HepG2 (cell line): ENCODE results near the gene CCL4. TPM values are rescaled to one million over a fixed set of nuclear protein-coding genes. Genes with fewer than 3 reads are reported as not detected.

Experiments
- ATAC-seq: fragments of 200-7000 bp; cut with Tn5 transposase; 3 replicates; pipeline ENCODE4 v1.9.1; 2020; ENCODE audit warnings: mild to moderate bottlenecking, moderate library complexity
- BruUV-seq: library from RNA; stranded (reverse); fragments of 400-500 nt; replicated peaks from 2 replicates; lab custom pipeline; 2021; lab: Mats Ljungman, UMichigan
- CTCF ChIA-PET: fragments of 300-600 bp; formaldehyde crosslinking; extraction: SDS; loops from one replicate; lab custom pipeline; 2021; ENCODE audit warnings: low total read pairs, inconsistent platforms, low intra/inter-chr PET ratio; lab: Yijun Ruan, JAX
- POLR2A ChIA-PET: fragments of 350-600 bp; sonication (Branson Sonifier 250); formaldehyde crosslinking; loops from one replicate; lab custom pipeline; 2020; ENCODE audit warnings: antibody characterized with exemption, inconsistent platforms; lab: Yijun Ruan, JAX
- DNase-seq: peaks from one replicate; pipeline ENCODE4 v3.0.0-alpha.2; 2015; ENCODE audit warnings: low spot score
- FAIRE-seq: peaks from 3 replicates; lab custom pipeline; 2011; peaks lifted over from hg19 to GRCh38; lab: Jason Lieb, UNC
- H2AFZ ChIP-seq: one replicate; pipeline ENCODE4 v1.6.1; 2011; ENCODE audit warnings: low read length, inconsistent platforms
- H3K27ac ChIP-seq: fragments of 300-600 bp; 3 replicates; pipeline ENCODE4 v1.8.0; 2011; ENCODE audit warnings: mixed run types, mild to moderate bottlenecking, mixed read lengths, low read length, inconsistent platforms; ENCODE audit not compliant: insufficient read depth; ENCODE audit errors: extremely low read length
- H3K27me3 ChIP-seq, 2 experiments: fragments of 200-600 bp in 1 of 2; 2 replicates in 1 of 2; 3 replicates in 1 of 2; pipeline versions ENCODE4 v1.6.0 to v1.8.0; 2011; ENCODE audit warnings: low read length in 2 of 2, mild to moderate bottlenecking in 2 of 2, moderate library complexity in 2 of 2, inconsistent platforms in 1 of 2; ENCODE audit not compliant: insufficient read depth in 2 of 2, control insufficient read depth in 1 of 2
- H3K36me3 ChIP-seq, 2 experiments: fragments of 200-600 bp in 1 of 2; replicated peaks in 1 of 2; 2 replicates in 1 of 2; 3 replicates in 1 of 2; pipeline versions ENCODE4 v1.5.1 to v1.8.0; 2011; ENCODE audit warnings: low read length in 2 of 2, inconsistent platforms in 1 of 2; ENCODE audit not compliant: insufficient read depth in 2 of 2, control insufficient read depth in 1 of 2
- H3K4me1 ChIP-seq: 2 replicates; pipeline ENCODE4 v1.5.1; 2012; ENCODE audit warnings: low read length, inconsistent platforms; ENCODE audit not compliant: insufficient read depth
- H3K4me2 ChIP-seq: 2 replicates; pipeline ENCODE4 v1.6.0; 2011; ENCODE audit warnings: low read depth, low read length, inconsistent platforms
- H3K4me3 ChIP-seq, 3 experiments: fragments of 200-600 bp in 1 of 3; sonication (generic), shearing (Covaris generic) in 1 of 3; replicated peaks in 1 of 3; 2 replicates each; pipeline ENCODE4 v1.5.1; 2011 to 2016; ENCODE audit warnings: low read length in 3 of 3, inconsistent platforms in 2 of 3, low read depth in 2 of 3, mild to moderate bottlenecking in 2 of 3, control low read depth in 1 of 3, mixed read lengths in 1 of 3; ENCODE audit not compliant: insufficient read depth in 1 of 3
- H3K79me2 ChIP-seq: one replicate; pipeline ENCODE4 v1.6.1; 2011; ENCODE audit warnings: low read length, inconsistent platforms; ENCODE audit not compliant: insufficient read depth
- H3K9ac ChIP-seq: 2 replicates; pipeline ENCODE4 v1.6.0; 2011; ENCODE audit warnings: mild to moderate bottlenecking, low read depth, low read length, inconsistent platforms; ENCODE audit not compliant: insufficient read depth
- H3K9me3 ChIP-seq: 2 replicates; pipeline ENCODE4 v1.5.1; 2012; ENCODE audit warnings: mild to moderate bottlenecking, low read length
- H4K20me1 ChIP-seq: 2 replicates; pipeline ENCODE4 v1.6.0; 2011; ENCODE audit warnings: inconsistent platforms, mild to moderate bottlenecking, low read length, moderate library complexity; ENCODE audit not compliant: insufficient read depth
- ARNT2 ChIP-seq: sonication (generic); formaldehyde crosslinking; IDR thresholded peaks from 2 replicates; pipeline ENCODE4 v1.8.0; 2022; ENCODE audit warnings: mild to moderate bottlenecking, low read depth, missing genetic modification reagents, moderate library complexity
- DBP ChIP-seq: sonication (generic); formaldehyde crosslinking; IDR thresholded peaks from 2 replicates; pipeline ENCODE4 v1.4.0; 2020; ENCODE audit warnings: missing genetic modification reagents; ENCODE audit errors: not compliant biosample characterization
- HMG20B ChIP-seq: conservative IDR thresholded peaks from 2 replicates; pipeline ENCODE4 v1.6.1; 2016; ENCODE audit warnings: missing genetic modification reagents, missing compliant biosample characterization
- KAT8 ChIP-seq: IDR thresholded peaks from 2 replicates; pipeline ENCODE4 v1.6.1; 2016; ENCODE audit warnings: missing genetic modification reagents, missing compliant biosample characterization
- LBX2 ChIP-seq: sonication (generic); formaldehyde crosslinking; IDR thresholded peaks from 2 replicates; pipeline ENCODE4 v1.5.0; 2020; ENCODE audit warnings: missing genetic modification reagents, mild to moderate bottlenecking, borderline replicate concordance
- NKX3-1 ChIP-seq: sonication (generic); formaldehyde crosslinking; IDR thresholded peaks from 2 replicates; pipeline ENCODE4 v1.5.0; 2020; ENCODE audit warnings: missing genetic modification reagents
- POGZ ChIP-seq: sonication (generic); formaldehyde crosslinking; IDR thresholded peaks from 2 replicates; pipeline ENCODE4 v1.4.0; 2020; ENCODE audit warnings: mild to moderate bottlenecking, missing genetic modification reagents
- ZFP41 ChIP-seq: sonication (generic); formaldehyde crosslinking; IDR thresholded peaks from 2 replicates; pipeline ENCODE4 v1.4.0; 2020; ENCODE audit warnings: mild to moderate bottlenecking, missing genetic modification reagents, borderline replicate concordance
- ZNF234 ChIP-seq: sonication (generic); formaldehyde crosslinking; conservative IDR thresholded peaks from 2 replicates; pipeline ENCODE4 v1.5.1; 2020; ENCODE audit warnings: mild to moderate bottlenecking, missing genetic modification reagents
- ZNF446 ChIP-seq: sonication (generic); formaldehyde crosslinking; IDR thresholded peaks from 2 replicates; pipeline ENCODE4 v1.5.0; 2020; ENCODE audit warnings: mild to moderate bottlenecking, missing genetic modification reagents
- ZNF672 ChIP-seq: sonication (generic); formaldehyde crosslinking; IDR thresholded peaks from 2 replicates; pipeline ENCODE4 v1.8.1; 2022; ENCODE audit warnings: missing genetic modification reagents
- ZNF878 ChIP-seq: sonication (generic); formaldehyde crosslinking; IDR thresholded peaks from 2 replicates; pipeline ENCODE4 v1.8.1; 2023; ENCODE audit warnings: mild to moderate bottlenecking, missing genetic modification reagents, moderate library complexity
- WGBS: methylation state at CpG from one replicate; pipeline ENCODE4 v1.1.6; 2017; ENCODE audit warnings: low lambda C conversion rate; 5-methylcytosine and 5-hydroxymethylcytosine counted together
- in situ Hi-C: cut with HindIII; loops from 2 replicates; pipeline ENCODE4 v1.10.0; 2017; ENCODE audit warnings: low pct_unique_long_range_greater_than_20kb; ENCODE audit not compliant: extremely low pct_ligation_motif_present
- intact Hi-C: fragments of 100-400 bp; cut with micrococcal nuclease; formaldehyde crosslinking; loops from one replicate; pipeline ENCODE4 v1.10.0; 2022; ENCODE audit not compliant: unreplicated experiment
- polyA plus RNA-seq, 8 experiments: library from polyadenylated mRNA; depleted of rRNA in 3 of 8; stranded (reverse) in 7 of 8; unstranded in 1 of 8; fragments of >200 nt; fragmentation: Illumina TruSeq in 4 of 8; extraction: Trizol in 4 of 8; gene quantifications; 2 replicates each; pipeline versions ENCODE4 v1.2.1 to v1.2.3, GENCODE V29; 2011 to 2016; ENCODE audit warnings: low read depth in 4 of 8, missing spikeins in 1 of 8, mixed read lengths in 1 of 8; ENCODE audit not compliant: insufficient read depth in 1 of 8
- total RNA-seq, 5 experiments: library from RNA; depleted of rRNA; stranded (reverse); fragments of >200 nt; fragmentation: Illumina TruSeq; extraction: Trizol; gene quantifications; 2 replicates each; pipeline ENCODE4 v1.2.3, GENCODE V29; 2016; ENCODE audit warnings: low read depth in 1 of 5

CCL4 gene
- total and polyA plus RNA-seq, 2 of the 13 experiments (the other 11 are each of a cell fraction or from before 2014, with no cell fraction given), result not detected

GRCh38 chr17:36152639-36153120 is 49.1 kb downstream of the CCL4 start:
- Histone ChIP-seq H3K9ac (no peak overlapping the region), H3K4me3 (no peak overlapping the region), H3K79me2 (no peaks in the 10 kb centered on the region), H4K20me1 (no peaks in the 10 kb centered on the region), H3K36me3 (no peaks in the 10 kb centered on the region), H3K27me3 (no peaks in the 10 kb centered on the region; a peak in 1 of 5 replicates)
- in situ Hi-C loops (no loop called here), intact Hi-C loops (no loop called here)
- peak; percentile 50; the same call in 2 of the 3 replicates for ATAC-seq
- no TSS peak for BruUV-seq
- TF ChIP-seq NKX3-1 (CRISPR knock-in tag), result no peak
- TF ChIP-seq HMG20B (CRISPR knock-in tag), result no peak
- no peak for TF ChIP-seq ZNF234
- TF ChIP-seq POGZ (CRISPR knock-in tag), result no peak
- TF ChIP-seq DBP (CRISPR knock-in tag), result no peak
- TF ChIP-seq ARNT2, result no peak
- TF ChIP-seq ZNF446 (CRISPR knock-in tag), result no peak
- TF ChIP-seq ZFP41 (CRISPR knock-in tag), result no peak
- TF ChIP-seq KAT8 (CRISPR knock-in tag), result no peak
- TF ChIP-seq ZNF672, result no peak
- no peak for TF ChIP-seq LBX2 (CRISPR knock-in tag)
- TF ChIP-seq ZNF878 (CRISPR knock-in tag), result no peak
- TF ChIP-seq, all 625 proteins: peak for 0
- ChIA-PET CTCF (no interaction called here), POLR2A (no interaction called here)
- H3K4me1 ChIP-seq, result no peaks in the 10 kb centered on the region
- FAIRE-seq (no peak), DNase-seq (no peak)
- H2AFZ ChIP-seq, result no peak overlapping the region
- no peaks in the 10 kb centered on the region for H3K9me3 ChIP-seq
- no peak overlapping the region for H3K4me2 ChIP-seq
- 16% methylated on average over 6 of the region's 8 CpGs for WGBS
- H3K27ac ChIP-seq, result no peak overlapping the region
